PC-9 (cell line): ENCODE measurements around the gene FGF1. TPM values are rescaled to one million over a fixed set of nuclear protein-coding genes. Genes with fewer than 3 reads are reported as not detected.

ENCODE experiments used
- BruUV-seq: library from RNA; stranded (reverse); fragments of 400-500 nt; replicated peaks from 2 replicates; lab custom pipeline; 2021; lab: Mats Ljungman, UMichigan
- CTCF ChIA-PET: fragments of 300-600 bp; sonication (Branson Sonifier 250); formaldehyde crosslinking; loops from one replicate; lab custom pipeline; 2022; ENCODE audit warnings: antibody characterized with exemption; lab: Charles Lee
- POLR2A ChIA-PET: fragments of 300-600 bp; sonication (Branson Sonifier 250); formaldehyde crosslinking; loops from one replicate; lab custom pipeline; 2022; ENCODE audit warnings: antibody characterized with exemption; ENCODE audit not compliant: unreplicated experiment; lab: Charles Lee
- DNase-seq, 2 experiments: peaks; one replicate each; pipeline versions ENCODE4 v3.0.0 to v3.0.0-alpha.2; 2015 to 2022; ENCODE audit warnings: mixed read lengths in 1 of 2
- H2AFZ ChIP-seq: fragments of 200-600 bp; sonication (generic); 2 replicates; pipeline ENCODE4 v1.8.1; 2017; ENCODE audit warnings: antibody characterized with exemption
- H3F3A ChIP-seq: fragments of 200-600 bp; sonication (generic); 2 replicates; pipeline ENCODE4 v1.8.1; 2017; ENCODE audit warnings: antibody characterized with exemption, mild to moderate bottlenecking, low read depth; ENCODE audit not compliant: insufficient read depth
- H3K27ac ChIP-seq: fragments of 200-600 bp; sonication (generic); 2 replicates; pipeline ENCODE4 v1.6.1; 2016; ENCODE audit warnings: mixed run types
- H3K27me3 ChIP-seq: fragments of 200-600 bp; sonication (generic); 2 replicates; pipeline ENCODE4 v1.6.1; 2016; ENCODE audit warnings: low read depth, mixed run types; ENCODE audit not compliant: insufficient read depth
- H3K36me3 ChIP-seq: fragments of 200-600 bp; sonication (generic); 2 replicates; pipeline ENCODE4 v1.6.1; 2016; ENCODE audit warnings: low read depth, mixed run types
- H3K4me1 ChIP-seq: fragments of 200-600 bp; sonication (generic); replicated peaks from 2 replicates; pipeline ENCODE4 v1.6.1; 2016; ENCODE audit warnings: mixed run types; ENCODE audit not compliant: insufficient read depth
- H3K4me2 ChIP-seq: fragments of 200-600 bp; sonication (generic); 2 replicates; pipeline ENCODE4 v1.6.1; 2017; ENCODE audit warnings: mixed run types
- H3K4me3 ChIP-seq: fragments of 200-600 bp; sonication (generic); 2 replicates; pipeline ENCODE4 v1.6.1; 2016; ENCODE audit warnings: mixed run types
- H3K79me2 ChIP-seq: fragments of 200-600 bp; sonication (generic); 2 replicates; pipeline ENCODE4 v1.6.1; 2017; ENCODE audit warnings: low read depth, mixed run types
- H3K9me2 ChIP-seq: fragments of 200-600 bp; sonication (generic); 2 replicates; pipeline ENCODE4 v1.8.1; 2017; ENCODE audit warnings: mild to moderate bottlenecking; ENCODE audit not compliant: insufficient read depth
- H3K9me3 ChIP-seq: fragments of 200-600 bp; sonication (generic); 2 replicates; pipeline ENCODE4 v1.8.1; 2016; ENCODE audit warnings: low read depth; ENCODE audit not compliant: insufficient read depth
- H4K20me1 ChIP-seq: fragments of 200-600 bp; sonication (generic); 2 replicates; pipeline ENCODE4 v1.8.1; 2017; ENCODE audit not compliant: insufficient read depth
- CTCF ChIP-seq: fragments of 200-600 bp; sonication (generic); conservative IDR thresholded peaks from 2 replicates; pipeline ENCODE4 v1.6.1; 2017; ENCODE audit warnings: mixed run types, antibody characterized with exemption, mild to moderate bottlenecking, moderate library complexity
- EZH2 ChIP-seq: fragments of 200-600 bp; sonication (generic); IDR thresholded peaks from 2 replicates; pipeline ENCODE4 v1.8.0; 2017; ENCODE audit warnings: antibody characterized with exemption, low read depth
- intact Hi-C: fragments of 100-400 bp; cut with micrococcal nuclease; formaldehyde crosslinking; loops from one replicate; pipeline ENCODE4 v1.10.0; 2022; ENCODE audit not compliant: unreplicated experiment
- total RNA-seq: library from RNA; stranded (reverse); gene quantifications from 2 replicates; pipeline ENCODE4 v1.2.3, GENCODE V29; 2021

FGF1 gene
- total RNA-seq, 1 experiment from 2014 or later, result 0.44 TPM

- no peak overlapping the region for H2AFZ ChIP-seq
- no peaks in the 10 kb centered on the region for H4K20me1 ChIP-seq
- no peaks in the 10 kb centered on the region for H3K9me2 ChIP-seq
- intact Hi-C loops, result loop anchor here (10.0 kb wide), 1 partner anchor 368 kb away; the partner anchor contains the start of gene SPRY4
- no peaks in the 10 kb centered on the region for H3K9me3 ChIP-seq
- H3K4me3 ChIP-seq, result no peak overlapping the region
- no peaks in the 10 kb centered on the region for H3K4me1 ChIP-seq
- H3K27me3 ChIP-seq, result no peaks in the 10 kb centered on the region
- peaks cover 7% of the 10 kb centered on the region; the same call in 1 of the 2 replicates for H3F3A ChIP-seq
- POLR2A ChIA-PET, result interaction anchor here (0.6 kb wide), 1 partner anchor 969 kb away, joined by 11 read pairs; no protein-coding TSS in a partner anchor
- no peak overlapping the region for H3K4me2 ChIP-seq
- CTCF ChIA-PET, result interaction anchor here (0.6 kb wide), 1 partner anchor 79 kb away, joined by 3 read pairs; no protein-coding TSS in a partner anchor
- DNase-seq, result no peak
- H3K79me2 ChIP-seq, result no peaks in the 10 kb centered on the region
- no peak overlapping the region for H3K27ac ChIP-seq
- BruUV-seq, result no TSS peak
- H3K36me3 ChIP-seq, result no peaks in the 10 kb centered on the region
- TF ChIP-seq CTCF (no peak), EZH2 (no peak)
These were observed 6.5 kb upstream of the FGF1 start for GRCh38 chr5:142692321-142692894.

DNA sequence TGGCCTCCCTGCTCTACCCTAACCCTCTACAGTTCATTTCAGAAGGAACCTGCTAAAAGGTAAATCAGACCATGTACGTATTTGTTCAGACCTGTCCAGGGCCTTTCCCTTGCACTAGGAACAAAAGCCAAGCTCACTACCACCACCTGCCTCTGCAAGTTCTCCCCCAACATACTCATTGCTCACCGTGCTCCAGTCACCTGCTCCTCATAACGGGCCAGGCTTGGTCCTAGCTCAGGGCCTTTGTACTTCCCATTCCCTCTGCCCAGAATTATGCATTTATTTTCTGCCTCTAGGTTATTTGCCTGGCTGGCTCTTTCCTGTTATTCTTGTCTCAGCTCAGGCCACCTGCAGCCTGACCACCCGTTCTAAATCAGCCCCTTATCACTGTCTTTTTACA lies 4.8 kb upstream of the FGF1 start:
- no peak overlapping the region for H2AFZ ChIP-seq
- H3K4me1 ChIP-seq, result no peaks in the 10 kb centered on the region
- H3F3A ChIP-seq, result peaks cover 7% of the 10 kb centered on the region; the same call in 1 of the 2 replicates
- no peaks in the 10 kb centered on the region for H3K9me3 ChIP-seq
- no peaks in the 10 kb centered on the region for H3K79me2 ChIP-seq
- H3K9me2 ChIP-seq, result no peaks in the 10 kb centered on the region
- intact Hi-C loops, result loop anchor here (10.0 kb wide), 1 partner anchor 366 kb away; the partner anchor contains the start of gene SPRY4
- POLR2A ChIA-PET, result no interaction called here
- H3K4me2 ChIP-seq, result no peak overlapping the region
- no peak overlapping the region for H3K27ac ChIP-seq
- H3K36me3 ChIP-seq, result no peaks in the 10 kb centered on the region
- TF ChIP-seq EZH2 (no peak), CTCF (no peak)
- no peak overlapping the region for H3K4me3 ChIP-seq
- CTCF ChIA-PET, result no interaction called here
- no peaks in the 10 kb centered on the region for H4K20me1 ChIP-seq
- no TSS peak for BruUV-seq
- no peaks in the 10 kb centered on the region for H3K27me3 ChIP-seq
- no peak for DNase-seq

DNA sequence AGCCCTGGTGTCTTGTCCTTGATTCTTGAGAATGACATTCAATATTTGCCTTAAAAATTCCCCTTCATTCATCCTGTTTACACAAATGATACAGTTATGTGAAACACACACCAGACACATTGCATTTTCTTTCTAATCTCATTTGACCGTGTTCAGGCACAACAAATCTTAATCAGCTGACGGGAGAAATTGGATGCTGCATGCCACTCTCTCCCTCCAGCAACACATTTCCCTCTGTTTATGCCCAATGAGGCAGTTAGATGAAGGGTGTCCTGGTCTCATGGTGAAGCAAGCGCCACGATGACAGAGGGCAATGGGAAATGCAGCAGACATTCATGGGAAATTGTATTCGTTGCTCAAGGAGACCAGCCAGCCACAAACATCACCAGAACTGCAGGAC lies 3.2 kb upstream of the FGF1 start:
- Histone ChIP-seq H3K4me2 (no peak overlapping the region), H2AFZ (no peak overlapping the region), H3K27me3 (no peaks in the 10 kb centered on the region), H4K20me1 (no peaks in the 10 kb centered on the region), H3K27ac (no peak overlapping the region), H3K4me1 (no peaks in the 10 kb centered on the region), H3K4me3 (no peak overlapping the region), H3K9me3 (no peaks in the 10 kb centered on the region), H3K36me3 (no peaks in the 10 kb centered on the region), H3K9me2 (no peaks in the 10 kb centered on the region), H3F3A (peaks cover 7% of the 10 kb centered on the region; the same call in 1 of the 2 replicates), H3K79me2 (no peaks in the 10 kb centered on the region)
- no peak for DNase-seq
- intact Hi-C loops, result no loop called here
- no peak for TF ChIP-seq EZH2
- TF ChIP-seq CTCF, result no peak
- POLR2A ChIA-PET, result no interaction called here
- no TSS peak for BruUV-seq
- CTCF ChIA-PET, result no interaction called here
